HEK293 (cell line): ENCODE results near the gene DNAJC27.

Experiments used
- CTCF ChIA-PET: fragments of 350-600 bp; formaldehyde crosslinking; extraction: SDS; loops from one replicate; lab custom pipeline; 2021; ENCODE audit warnings: antibody characterized with exemption; lab: Yijun Ruan, JAX
- POLR2A ChIA-PET: fragments of 300-600 bp; formaldehyde crosslinking; extraction: SDS; loops from one replicate; lab custom pipeline; 2020; ENCODE audit warnings: antibody characterized with exemption, inconsistent platforms; lab: Yijun Ruan, JAX
- H3K27ac ChIP-seq: fragments of 200-500 bp; sonication (Bioruptor generic); 2 replicates; pipeline ENCODE4 v1.5.1; 2014; ENCODE audit warnings: low read depth, low read length, control low read depth, inconsistent platforms; ENCODE audit errors: extremely low read depth
- H3K36me3 ChIP-seq, 2 experiments: fragments of 200-500 bp in 1 of 2; sonication (Bioruptor generic) in 1 of 2; 1 replicate in 1 of 2; 2 replicates in 1 of 2; pipeline ENCODE4 v1.5.1; 2014 to 2017; ENCODE audit warnings: inconsistent platforms in 2 of 2, low read length in 2 of 2; ENCODE audit not compliant: control insufficient read depth in 2 of 2, insufficient read depth in 1 of 2
- H3K4me1 ChIP-seq: fragments of 200-500 bp; sonication (Bioruptor generic); 2 replicates; pipeline ENCODE4 v1.5.1; 2014; ENCODE audit warnings: mild to moderate bottlenecking, low read length, inconsistent platforms; ENCODE audit not compliant: control insufficient read depth, insufficient read depth
- H3K4me3 ChIP-seq: 2 replicates; pipeline ENCODE4 v1.5.1; 2011; ENCODE audit warnings: low read depth, mild to moderate bottlenecking, control low read depth, low read length, moderate library complexity
- H3K9me3 ChIP-seq: fragments of 200-500 bp; sonication (Bioruptor generic); 2 replicates; pipeline ENCODE4 v1.5.1; 2014; ENCODE audit warnings: low read depth, low read length, inconsistent platforms; ENCODE audit not compliant: control insufficient read depth, insufficient read depth
- GLI2 ChIP-seq: fragments of 450-650 bp; formaldehyde crosslinking; IDR thresholded peaks from 2 replicates; pipeline ENCODE4; 2017; ENCODE audit warnings: missing biosample characterization, missing genetic modification characterization, low read depth, borderline replicate concordance
- GLI4 ChIP-seq: fragments of 450-650 bp; formaldehyde crosslinking; IDR thresholded peaks from 2 replicates; pipeline ENCODE4 v1.5.1; 2016; ENCODE audit warnings: missing biosample characterization, missing genetic modification characterization
- GLIS2 ChIP-seq: fragments of 450-650 bp; formaldehyde crosslinking; IDR thresholded peaks from 2 replicates; pipeline ENCODE4 v1.5.1; 2016; ENCODE audit warnings: missing biosample characterization, missing genetic modification characterization
- KLF10 ChIP-seq: fragments of 450-650 bp; IDR thresholded peaks from 2 replicates; pipeline ENCODE4 v1.5.1; 2018; ENCODE audit warnings: missing biosample characterization, mild to moderate bottlenecking, missing genetic modification characterization
- KLF7 ChIP-seq: fragments of 450-650 bp; formaldehyde crosslinking; IDR thresholded peaks from 2 replicates; pipeline ENCODE4 v1.5.1; 2016; ENCODE audit warnings: missing biosample characterization, missing genetic modification characterization, borderline replicate concordance
- OVOL3 ChIP-seq: fragments of 450-650 bp; formaldehyde crosslinking; IDR thresholded peaks from 2 replicates; pipeline ENCODE4 v1.5.1; 2016; ENCODE audit warnings: missing biosample characterization, missing genetic modification characterization
- PRDM1 ChIP-seq: fragments of 450-650 bp; formaldehyde crosslinking; IDR thresholded peaks from 2 replicates; pipeline ENCODE4; 2016; ENCODE audit warnings: missing biosample characterization, missing genetic modification characterization
- SCRT2 ChIP-seq: fragments of 450-650 bp; formaldehyde crosslinking; IDR thresholded peaks from 2 replicates; pipeline ENCODE4 v1.5.1; 2016; ENCODE audit warnings: missing biosample characterization, missing genetic modification characterization
- YY1 ChIP-seq: fragments of 450-650 bp; formaldehyde crosslinking; IDR thresholded peaks from 2 replicates; pipeline ENCODE4 v1.5.1; 2018; ENCODE audit warnings: missing biosample characterization, missing genetic modification characterization
- ZBTB10 ChIP-seq: fragments of 450-650 bp; formaldehyde crosslinking; IDR thresholded peaks from 2 replicates; pipeline ENCODE4 v1.5.1; 2016; ENCODE audit warnings: missing biosample characterization, missing genetic modification characterization
- ZBTB8A ChIP-seq: fragments of 450-650 bp; formaldehyde crosslinking; IDR thresholded peaks from 2 replicates; pipeline ENCODE4 v1.5.1; 2016; ENCODE audit warnings: missing biosample characterization, missing genetic modification characterization
- ZFP3 ChIP-seq: fragments of 450-650 bp; formaldehyde crosslinking; IDR thresholded peaks from 2 replicates; pipeline ENCODE4 v1.5.1; 2016; ENCODE audit warnings: low read depth, missing biosample characterization, missing genetic modification characterization
- ZFP41 ChIP-seq: fragments of 450-650 bp; formaldehyde crosslinking; IDR thresholded peaks from 2 replicates; pipeline ENCODE4 v1.5.1; 2016; ENCODE audit warnings: missing biosample characterization, missing genetic modification characterization, borderline replicate concordance
- ZNF184 ChIP-seq: fragments of 450-650 bp; IDR thresholded peaks from 2 replicates; pipeline ENCODE4 v1.5.1; 2018; ENCODE audit warnings: missing biosample characterization, mild to moderate bottlenecking, missing genetic modification characterization
- ZNF274 ChIP-seq, 2 experiments: fragments of 200-500 bp in 1 of 2; fragments of 450-650 bp in 1 of 2; sonication (Bioruptor generic) in 1 of 2; formaldehyde crosslinking in 1 of 2; IDR thresholded peaks; 2 replicates each; pipeline versions ENCODE4 v1.5.1 to v1.6.1; 2014 to 2016; ENCODE audit warnings: borderline replicate concordance in 1 of 2, inconsistent platforms in 1 of 2, low read length in 1 of 2, missing biosample characterization in 1 of 2, missing genetic modification characterization in 1 of 2
- ZNF302 ChIP-seq: fragments of 450-650 bp; formaldehyde crosslinking; IDR thresholded peaks from 2 replicates; pipeline ENCODE4 v1.5.1; 2016; ENCODE audit warnings: missing biosample characterization, missing genetic modification characterization, low read depth
- ZNF37A ChIP-seq: fragments of 450-650 bp; IDR thresholded peaks from 2 replicates; pipeline ENCODE4 v1.5.1; 2018; ENCODE audit warnings: missing biosample characterization, missing genetic modification characterization
- ZNF514 ChIP-seq: fragments of 450-650 bp; formaldehyde crosslinking; IDR thresholded peaks from 2 replicates; pipeline ENCODE4 v1.5.1; 2016; ENCODE audit warnings: missing biosample characterization, missing genetic modification characterization
- ZNF530 ChIP-seq: fragments of 450-650 bp; formaldehyde crosslinking; IDR thresholded peaks from 2 replicates; pipeline ENCODE4 v1.5.1; 2016; ENCODE audit warnings: low read depth, missing biosample characterization, missing genetic modification characterization
- ZNF555 ChIP-seq: fragments of 450-650 bp; formaldehyde crosslinking; conservative IDR thresholded peaks from 2 replicates; pipeline ENCODE4 v1.5.1; 2017; ENCODE audit warnings: missing biosample characterization, mild to moderate bottlenecking, missing genetic modification characterization, inconsistent platforms
- ZNF571 ChIP-seq: fragments of 450-650 bp; formaldehyde crosslinking; IDR thresholded peaks from 2 replicates; pipeline ENCODE4 v1.5.0; 2017; ENCODE audit warnings: missing biosample characterization, missing genetic modification characterization
- ZNF596 ChIP-seq: fragments of 450-650 bp; IDR thresholded peaks from 2 replicates; pipeline ENCODE4 v1.5.0; 2018; ENCODE audit warnings: missing biosample characterization, mild to moderate bottlenecking, missing genetic modification characterization, moderate library complexity
- ZNF623 ChIP-seq: fragments of 450-650 bp; formaldehyde crosslinking; IDR thresholded peaks from 2 replicates; pipeline ENCODE4 v1.5.1; 2016; ENCODE audit warnings: missing biosample characterization, missing genetic modification characterization
- ZNF624 ChIP-seq: fragments of 450-650 bp; formaldehyde crosslinking; IDR thresholded peaks from 2 replicates; pipeline ENCODE4 v1.5.1; 2017; ENCODE audit warnings: missing biosample characterization, missing genetic modification characterization
- ZNF658 ChIP-seq: fragments of 450-650 bp; formaldehyde crosslinking; IDR thresholded peaks from 2 replicates; pipeline ENCODE4; 2016; ENCODE audit warnings: missing biosample characterization, missing genetic modification characterization
- ZNF660 ChIP-seq: fragments of 450-650 bp; IDR thresholded peaks from 2 replicates; pipeline ENCODE4 v1.5.1; 2018; ENCODE audit warnings: missing biosample characterization, mild to moderate bottlenecking, missing genetic modification characterization
- ZNF670 ChIP-seq: fragments of 450-650 bp; formaldehyde crosslinking; IDR thresholded peaks from 2 replicates; pipeline ENCODE4 v1.5.1; 2016; ENCODE audit warnings: missing biosample characterization, missing genetic modification characterization, low read depth
- ZNF76 ChIP-seq: fragments of 450-650 bp; formaldehyde crosslinking; IDR thresholded peaks from 2 replicates; pipeline ENCODE4; 2016; ENCODE audit warnings: low read depth, missing biosample characterization, missing genetic modification characterization, borderline replicate concordance
- ZNF776 ChIP-seq: fragments of 450-650 bp; formaldehyde crosslinking; IDR thresholded peaks from 2 replicates; pipeline ENCODE4 v1.5.0; 2017; ENCODE audit warnings: missing biosample characterization, missing genetic modification characterization, borderline replicate concordance
- TF ChIP-seq, protein P1 (sequence below): fragments of 450-650 bp; formaldehyde crosslinking; IDR thresholded peaks from 2 replicates; pipeline ENCODE4 v1.5.1; 2016; ENCODE audit warnings: missing biosample characterization, missing genetic modification characterization
- TF ChIP-seq, protein P2 (sequence below): fragments of 450-650 bp; formaldehyde crosslinking; IDR thresholded peaks from 2 replicates; pipeline ENCODE4 v1.5.1; 2017; ENCODE audit warnings: missing biosample characterization, mild to moderate bottlenecking, missing genetic modification characterization, moderate library complexity

DNAJC27 gene

DNA sequence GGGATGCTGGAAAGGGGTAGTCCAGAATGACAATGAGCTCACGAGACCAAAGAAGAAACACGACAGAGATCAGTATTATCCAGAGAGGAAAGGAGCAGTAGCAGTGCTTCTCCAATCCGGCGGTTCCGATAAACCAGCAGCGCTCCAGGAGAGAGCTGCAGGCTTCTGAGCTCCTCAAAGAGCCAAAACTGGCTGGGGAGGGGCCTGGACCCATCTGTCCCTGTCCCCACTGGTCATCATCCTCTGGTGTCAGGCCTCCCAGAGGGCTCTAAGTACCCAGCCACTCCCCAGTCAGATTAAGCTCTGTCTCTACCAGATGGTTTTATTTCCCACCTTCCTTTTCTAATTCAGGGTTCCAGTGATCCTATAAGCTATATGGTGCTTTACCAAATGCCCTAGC is 23.2 kb downstream of the DNAJC27 start:
- Histone ChIP-seq H3K4me1 (no peaks in the 10 kb centered on the region), H3K9me3 (no peaks in the 10 kb centered on the region), H3K27ac (no peak overlapping the region), H3K36me3 (peaks cover 23 to 87% of the 10 kb centered on the region in 2 experiments), H3K4me3 (no peak overlapping the region)
- TF ChIP-seq ZNF670 (tag by site-specific recombination) = no peak
- no peak for TF ChIP-seq ZFP41
- TF ChIP-seq ZNF555 (tag by site-specific recombination) = no peak
- TF ChIP-seq ZNF571 = no peak
- TF ChIP-seq ZNF658 (tag by site-specific recombination) = no peak
- no peak for TF ChIP-seq KLF7
- TF ChIP-seq ZNF624 (tag by site-specific recombination) = no peak
- no peak for TF ChIP-seq ZNF776
- no peak for TF ChIP-seq OVOL3 (tag by site-specific recombination)
- TF ChIP-seq KLF10 (tag by site-specific recombination) = no peak
- TF ChIP-seq ZNF184 = no peak
- TF ChIP-seq GLI4 = no peak
- ChIA-PET CTCF (interaction anchor here (0.6 kb wide), 1 partner anchor 1129 kb away, joined by 3 read pairs; no protein-coding TSS in a partner anchor), POLR2A (no interaction called here)

DNA sequence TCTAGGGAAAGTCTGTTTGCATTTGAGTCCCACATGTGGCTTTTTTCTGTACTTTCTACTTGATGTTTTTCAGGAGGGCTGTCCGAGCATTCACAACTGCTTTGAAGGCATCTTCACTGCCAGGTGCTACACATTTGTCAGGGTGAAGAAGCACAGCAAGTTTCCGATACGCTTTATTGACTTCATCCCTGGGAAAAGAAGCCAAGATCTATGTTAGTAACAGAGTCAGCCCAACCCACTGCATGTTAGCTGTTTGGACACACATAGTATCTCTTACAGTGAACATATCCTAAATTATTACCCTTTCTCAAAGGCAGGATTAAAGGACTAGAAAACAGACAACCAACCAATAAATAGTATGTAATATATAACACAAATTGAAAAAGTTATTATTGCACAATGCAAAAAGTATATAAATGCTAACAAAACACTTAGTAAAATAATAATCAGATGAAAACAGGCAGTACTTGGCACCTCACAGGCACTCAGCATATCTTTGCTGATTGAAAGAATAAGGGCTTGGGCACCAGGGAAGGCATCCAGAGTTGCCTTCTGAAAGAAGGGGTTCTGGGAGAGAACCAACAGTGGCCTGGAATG is 24.1 kb downstream of the DNAJC27 start:
- ChIA-PET CTCF (no interaction called here), POLR2A (no interaction called here)
- H3K36me3 ChIP-seq = peaks cover 23 to 79% of the 10 kb centered on the region in 2 experiments

GRCh38 chr2:24945907-24946306 is 25.8 kb downstream of the DNAJC27 start:
- Histone ChIP-seq H3K36me3 (peaks cover 13 to 63% of the 10 kb centered on the region in 2 experiments), H3K4me1 (no peaks in the 10 kb centered on the region), H3K9me3 (no peaks in the 10 kb centered on the region), H3K4me3 (no peak overlapping the region), H3K27ac (no peak overlapping the region)
- ChIA-PET CTCF (interaction anchor here (0.9 kb wide), 1 partner anchor 121 kb away, joined by 3 read pairs; no protein-coding TSS in a partner anchor), POLR2A (no interaction called here)
- TF ChIP-seq ZNF623 (no peak), ZNF37A (no peak), YY1 (tag by site-specific recombination) (no peak), ZBTB8A (no peak), ZNF660 (no peak), SCRT2 (tag by site-specific recombination) (no peak), ZNF76 (no peak), ZBTB10 (no peak), GLIS2 (tag by site-specific recombination) (no peak), ZNF596 (tag by site-specific recombination) (no peak), GLI2 (tag by site-specific recombination) (no peak), ZNF302 (tag by site-specific recombination) (no peak), ZNF514 (tag by site-specific recombination) (no peak), ZNF530 (tag by site-specific recombination) (no peak), PRDM1 (tag by site-specific recombination) (no peak)

More for the DNA sequence above, 24.1 kb downstream of the DNAJC27 start:
- Histone ChIP-seq H3K9me3 (no peaks in the 10 kb centered on the region), H3K27ac (no peak overlapping the region), H3K4me3 (no peak overlapping the region), H3K4me1 (no peaks in the 10 kb centered on the region)
- TF ChIP-seq, protein P1, sequence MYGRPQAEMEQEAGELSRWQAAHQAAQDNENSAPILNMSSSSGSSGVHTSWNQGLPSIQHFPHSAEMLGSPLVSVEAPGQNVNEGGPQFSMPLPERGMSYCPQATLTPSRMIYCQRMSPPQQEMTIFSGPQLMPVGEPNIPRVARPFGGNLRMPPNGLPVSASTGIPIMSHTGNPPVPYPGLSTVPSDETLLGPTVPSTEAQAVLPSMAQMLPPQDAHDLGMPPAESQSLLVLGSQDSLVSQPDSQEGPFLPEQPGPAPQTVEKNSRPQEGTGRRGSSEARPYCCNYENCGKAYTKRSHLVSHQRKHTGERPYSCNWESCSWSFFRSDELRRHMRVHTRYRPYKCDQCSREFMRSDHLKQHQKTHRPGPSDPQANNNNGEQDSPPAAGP (tag by site-specific recombination) = no peak
- TF ChIP-seq, protein P2, sequence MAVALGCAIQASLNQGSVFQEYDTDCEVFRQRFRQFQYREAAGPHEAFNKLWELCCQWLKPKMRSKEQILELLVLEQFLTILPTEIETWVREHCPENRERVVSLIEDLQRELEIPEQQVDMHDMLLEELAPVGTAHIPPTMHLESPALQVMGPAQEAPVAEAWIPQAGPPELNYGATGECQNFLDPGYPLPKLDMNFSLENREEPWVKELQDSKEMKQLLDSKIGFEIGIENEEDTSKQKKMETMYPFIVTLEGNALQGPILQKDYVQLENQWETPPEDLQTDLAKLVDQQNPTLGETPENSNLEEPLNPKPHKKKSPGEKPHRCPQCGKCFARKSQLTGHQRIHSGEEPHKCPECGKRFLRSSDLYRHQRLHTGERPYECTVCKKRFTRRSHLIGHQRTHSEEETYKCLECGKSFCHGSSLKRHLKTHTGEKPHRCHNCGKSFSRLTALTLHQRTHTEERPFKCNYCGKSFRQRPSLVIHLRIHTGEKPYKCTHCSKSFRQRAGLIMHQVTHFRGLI (tag by site-specific recombination) = peak; percentile 77
- TF ChIP-seq ZNF274 (IDR thresholded peaks at IDR 0.05; ENCODE audit: low read length) (no peak), ZNF274 (tag by site-specific recombination; IDR thresholded peaks at IDR 0.05; ENCODE audit: borderline replicate concordance) (no peak), ZFP3 (no peak)
